ENCODE results near the gene UPK3B.
"Not testable (repeated sequence)": the region's sequence is repeated elsewhere in the genome, so short reads cannot be mapped to it uniquely, and the experiment has no call there.

The UPK3B gene

DNA sequence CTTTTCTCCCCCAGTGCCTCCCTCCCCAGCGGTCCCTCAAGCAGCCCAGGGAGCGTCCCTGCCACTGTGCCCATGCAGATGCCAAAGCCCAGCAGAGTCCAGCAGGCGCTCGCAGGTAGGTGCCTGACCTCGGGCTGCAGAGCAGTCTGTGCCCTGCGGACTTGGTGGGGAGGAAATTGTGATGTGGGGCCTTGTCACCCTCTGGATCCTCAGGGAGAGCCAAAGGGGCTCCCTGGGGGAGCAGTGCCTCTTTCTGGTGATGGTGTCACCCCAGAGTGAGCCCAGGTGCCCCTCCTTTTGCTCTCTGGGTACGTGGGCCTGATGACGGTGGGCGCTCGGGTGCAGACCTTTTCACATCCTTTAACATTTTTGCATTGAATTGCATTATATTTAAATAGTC is 18.2 kb upstream of the UPK3B start:
- not testable (repeated sequence) for DNase-seq (ENCODE audit: low read depth, low spot score)

DNA sequence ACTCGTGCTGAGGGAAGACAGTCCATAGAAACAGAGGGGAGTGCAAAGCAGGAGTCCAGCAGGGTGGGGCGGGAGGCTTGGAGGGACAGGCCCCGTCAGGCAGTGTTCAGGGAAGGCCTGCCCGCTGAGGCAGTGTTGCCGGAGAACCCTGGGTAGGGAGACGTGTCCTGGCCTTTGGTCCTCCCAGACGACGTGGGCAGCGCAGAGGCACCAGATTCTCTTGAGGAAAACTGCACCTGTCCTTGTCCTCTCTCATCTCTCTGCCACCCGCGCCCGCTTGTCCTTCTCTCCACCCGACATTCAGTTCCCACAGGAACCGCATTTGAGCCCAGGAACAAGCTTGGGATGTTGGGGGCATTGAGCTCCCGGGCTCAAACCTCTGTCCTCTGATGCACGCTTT is 14.6 kb upstream of the UPK3B start:
- DNase-seq (ENCODE audit: low read depth, low spot score), result not testable (repeated sequence)

DNA sequence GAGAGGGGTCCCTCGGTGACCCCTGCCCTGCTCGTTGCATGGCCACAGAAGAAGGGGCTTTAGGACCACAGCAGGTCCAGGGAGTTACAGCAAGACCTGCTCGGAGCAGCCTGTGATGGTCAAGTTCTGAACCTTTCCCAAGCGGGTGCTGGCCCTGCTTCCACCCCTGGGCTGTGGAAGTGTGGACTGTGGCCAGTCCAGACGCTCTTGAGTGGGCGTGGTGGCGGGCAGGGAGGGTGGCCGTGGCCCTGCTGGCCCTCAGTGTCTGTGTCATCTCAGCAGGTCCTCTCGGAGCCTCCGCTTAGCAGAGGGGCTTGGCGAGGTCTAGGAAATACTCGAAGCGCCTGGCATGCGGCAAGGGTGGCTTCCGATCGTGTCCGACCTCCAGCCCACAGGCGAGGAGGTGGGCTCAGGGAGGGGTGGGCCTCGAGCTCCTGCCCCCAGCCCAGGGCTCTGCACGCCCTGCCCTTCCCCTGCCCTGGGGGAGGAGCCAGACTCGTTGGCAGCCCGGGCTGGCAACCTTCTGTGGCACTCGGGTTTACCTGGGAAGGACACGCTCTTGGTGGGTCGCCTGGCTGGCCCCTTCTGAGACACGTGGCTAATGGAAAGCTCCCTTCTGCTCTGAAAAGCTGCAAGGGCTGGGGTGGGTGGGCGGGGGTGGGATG is 12.3 kb upstream of the UPK3B start:
- DNase-seq (ENCODE audit: low read depth, low spot score), result not testable (repeated sequence)

DNA sequence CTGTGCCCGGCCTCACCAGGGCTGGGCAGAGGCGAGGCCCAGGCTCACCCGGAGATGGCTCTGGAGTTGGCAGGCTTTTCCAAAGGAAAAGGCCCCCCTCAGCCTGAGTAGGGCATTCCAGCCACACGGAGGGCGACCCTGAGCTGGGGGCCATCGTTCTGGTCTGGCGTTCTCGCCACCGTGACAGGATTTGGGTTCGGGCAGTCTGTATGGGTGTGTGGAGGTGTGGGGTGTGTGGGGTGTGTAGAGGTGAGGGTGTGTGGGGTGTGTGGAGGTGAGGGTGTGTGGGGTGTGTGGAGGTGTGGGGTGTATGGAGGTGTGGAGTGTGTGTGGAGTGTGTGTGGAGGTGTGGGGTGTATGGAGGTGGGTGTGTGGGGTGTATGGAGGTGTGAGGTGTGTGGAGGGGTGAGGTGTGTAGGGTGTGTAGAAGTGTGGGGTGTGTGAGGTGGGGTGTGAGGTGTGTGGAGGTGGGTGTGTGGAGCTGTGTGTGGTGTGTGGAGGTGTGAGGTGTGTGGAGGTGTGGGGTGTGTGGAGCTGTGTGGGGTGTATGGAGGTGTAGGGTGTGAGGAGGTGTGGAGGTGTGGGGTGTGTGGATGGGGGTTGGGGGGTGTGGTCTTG is 11.7 kb upstream of the UPK3B start:
- DNase-seq (ENCODE audit: low read depth, low spot score), result not testable (repeated sequence)

DNA sequence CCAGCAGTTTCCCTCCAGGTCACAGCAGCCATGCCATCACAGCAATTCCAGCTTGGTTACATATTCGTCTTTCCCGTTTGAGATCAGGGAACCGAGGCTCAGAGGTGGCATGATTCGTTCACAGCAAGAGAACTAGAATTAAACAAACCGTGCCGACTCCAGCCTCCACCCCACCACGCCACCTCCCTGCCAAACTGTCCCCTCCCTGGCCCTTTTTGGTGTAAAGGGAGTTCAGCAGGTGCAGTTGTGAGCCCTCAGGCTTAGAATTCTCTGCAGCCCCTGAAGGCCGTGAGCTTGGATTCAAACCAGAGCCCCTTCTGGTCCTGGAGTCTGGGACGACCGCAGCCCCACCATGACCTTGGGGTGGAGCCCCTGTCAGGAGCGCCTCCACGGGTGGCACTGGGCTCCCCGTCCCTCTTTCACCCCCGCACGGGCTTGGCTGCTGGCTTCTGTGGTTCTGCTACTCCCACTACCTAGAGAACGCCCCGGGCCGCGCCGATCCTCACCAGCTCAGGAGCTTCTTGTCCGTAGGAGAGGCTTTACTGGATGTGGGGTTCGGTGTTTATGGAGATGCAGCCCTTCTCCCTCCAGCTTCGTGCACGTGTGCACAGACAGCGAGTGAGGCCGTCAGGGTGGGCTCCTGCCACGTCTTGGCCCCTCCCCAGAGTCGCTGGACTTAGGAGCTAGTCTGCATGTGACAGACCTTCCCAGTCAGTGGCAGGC is 11.0 kb upstream of the UPK3B start:
- DNase-seq (ENCODE audit: low read depth, low spot score), result not testable (repeated sequence)

DNA sequence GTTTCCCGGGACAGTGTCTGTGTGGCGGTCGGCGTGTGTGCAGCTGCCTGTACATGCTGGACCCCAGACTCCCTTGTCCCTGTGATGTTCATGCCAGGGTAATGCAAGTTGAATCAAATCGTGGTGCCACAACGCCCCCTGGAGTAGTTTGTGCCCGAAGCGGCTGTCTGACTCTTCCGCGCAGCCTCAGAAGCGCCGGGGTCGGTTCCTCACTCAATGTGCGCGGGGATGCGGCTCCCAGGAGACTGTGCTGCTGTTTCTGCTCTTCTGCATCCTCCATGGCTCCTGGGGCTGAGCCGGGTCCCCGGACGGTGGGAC is 10.5 kb upstream of the UPK3B start:
- not testable (repeated sequence) for DNase-seq (ENCODE audit: low read depth, low spot score)

DNA sequence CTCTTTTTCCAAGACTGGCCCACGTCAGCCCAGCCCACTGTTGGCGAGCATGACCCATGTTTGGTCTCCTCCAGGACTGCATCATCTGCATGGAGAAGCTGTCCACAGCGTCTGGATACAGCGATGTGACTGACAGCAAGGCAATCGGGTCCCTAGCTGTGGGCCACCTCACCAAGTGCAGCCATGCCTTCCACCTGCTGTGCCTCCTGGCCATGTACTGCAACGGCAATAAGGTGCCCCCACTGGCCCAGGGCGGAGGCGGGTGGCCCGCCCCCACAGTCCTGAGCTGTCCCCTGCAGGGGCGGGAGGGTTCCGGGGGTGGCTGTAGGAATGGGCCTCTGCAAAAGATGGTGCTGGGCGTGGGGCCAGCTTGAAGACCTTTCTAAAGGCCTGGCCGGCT is 8.1 kb upstream of the UPK3B start:
- DNase-seq (ENCODE audit: low read depth, low spot score), result not testable (repeated sequence)

DNA sequence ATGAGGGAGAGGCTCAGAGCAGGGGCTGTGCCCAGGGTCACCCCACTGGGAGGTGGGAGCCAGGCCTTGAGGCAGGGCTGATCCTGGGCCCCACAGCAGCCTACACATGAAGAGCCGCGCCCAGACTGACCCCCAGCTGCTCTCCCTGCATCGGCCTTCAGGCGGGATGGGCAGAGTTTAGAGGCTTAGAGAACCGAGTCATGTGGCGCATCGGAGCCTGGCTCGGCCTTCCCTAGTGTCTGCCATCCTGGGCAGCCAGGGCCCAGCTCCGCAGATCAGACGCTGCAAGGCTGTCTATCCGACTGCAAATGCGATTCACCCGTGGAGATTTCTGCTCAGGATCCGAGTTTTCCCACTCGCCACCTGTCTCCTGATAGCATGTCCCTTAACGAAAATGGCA is 7.5 kb upstream of the UPK3B start:
- DNase-seq (ENCODE audit: low read depth, low spot score), result not testable (repeated sequence)

DNA sequence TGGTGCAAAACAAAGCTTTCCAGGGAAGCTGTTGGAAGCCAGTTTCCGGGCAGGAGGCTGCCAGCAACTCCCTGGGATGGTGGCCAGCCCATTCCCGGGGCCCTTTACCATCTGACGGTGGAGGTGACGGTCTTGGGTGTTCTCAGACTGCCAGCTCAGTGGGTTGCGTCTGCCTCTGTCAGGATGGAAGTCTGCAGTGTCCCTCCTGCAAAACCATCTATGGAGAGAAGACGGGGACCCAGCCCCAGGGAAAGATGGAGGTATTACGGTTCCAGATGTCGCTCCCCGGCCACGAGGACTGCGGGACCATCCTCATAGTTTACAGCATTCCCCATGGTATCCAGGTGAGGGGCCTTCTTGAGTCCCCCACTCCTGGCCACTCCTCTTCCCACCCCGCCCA is 7.1 kb upstream of the UPK3B start:
- not testable (repeated sequence) for DNase-seq (ENCODE audit: low read depth, low spot score)

DNA sequence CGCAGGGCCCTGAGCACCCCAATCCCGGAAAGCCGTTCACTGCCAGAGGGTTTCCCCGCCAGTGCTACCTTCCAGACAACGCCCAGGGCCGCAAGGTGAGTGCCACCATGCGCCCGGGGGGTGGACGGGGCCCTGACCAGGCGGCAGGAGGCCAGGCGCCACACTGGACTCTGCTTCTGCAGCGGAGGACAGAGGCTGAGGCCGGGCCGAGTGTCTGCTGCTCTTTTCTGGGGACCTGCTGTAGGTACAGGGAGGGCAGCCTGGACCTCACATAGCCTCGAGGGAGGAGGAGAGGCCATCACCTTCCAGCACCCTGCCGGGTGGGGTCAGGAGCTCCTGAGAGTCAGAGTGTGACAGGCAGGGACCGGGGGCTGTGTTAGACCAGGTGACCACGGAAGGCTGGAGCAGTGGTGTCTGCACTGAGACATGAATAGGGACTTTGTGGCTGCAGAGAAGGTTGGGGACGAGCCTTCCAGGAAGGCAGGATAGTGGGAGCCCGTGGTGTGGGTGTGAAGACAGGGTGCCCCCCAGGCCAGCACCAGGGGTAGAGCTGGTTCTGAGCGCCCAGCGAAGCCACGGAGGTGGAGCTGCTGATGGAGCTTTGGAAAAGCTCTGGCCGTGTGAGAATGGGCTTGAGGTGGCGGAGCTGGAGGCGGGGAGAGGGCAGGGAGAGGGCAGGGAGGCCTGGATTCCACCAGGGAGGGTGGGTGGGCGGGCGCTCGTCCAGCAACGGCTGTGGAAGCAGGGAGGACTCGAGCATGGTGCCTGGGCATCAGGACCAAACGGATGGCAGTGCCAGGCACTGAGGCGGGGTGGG is 5.8 kb upstream of the UPK3B start:
- DNase-seq (ENCODE audit: low read depth, low spot score), result not testable (repeated sequence)

DNA sequence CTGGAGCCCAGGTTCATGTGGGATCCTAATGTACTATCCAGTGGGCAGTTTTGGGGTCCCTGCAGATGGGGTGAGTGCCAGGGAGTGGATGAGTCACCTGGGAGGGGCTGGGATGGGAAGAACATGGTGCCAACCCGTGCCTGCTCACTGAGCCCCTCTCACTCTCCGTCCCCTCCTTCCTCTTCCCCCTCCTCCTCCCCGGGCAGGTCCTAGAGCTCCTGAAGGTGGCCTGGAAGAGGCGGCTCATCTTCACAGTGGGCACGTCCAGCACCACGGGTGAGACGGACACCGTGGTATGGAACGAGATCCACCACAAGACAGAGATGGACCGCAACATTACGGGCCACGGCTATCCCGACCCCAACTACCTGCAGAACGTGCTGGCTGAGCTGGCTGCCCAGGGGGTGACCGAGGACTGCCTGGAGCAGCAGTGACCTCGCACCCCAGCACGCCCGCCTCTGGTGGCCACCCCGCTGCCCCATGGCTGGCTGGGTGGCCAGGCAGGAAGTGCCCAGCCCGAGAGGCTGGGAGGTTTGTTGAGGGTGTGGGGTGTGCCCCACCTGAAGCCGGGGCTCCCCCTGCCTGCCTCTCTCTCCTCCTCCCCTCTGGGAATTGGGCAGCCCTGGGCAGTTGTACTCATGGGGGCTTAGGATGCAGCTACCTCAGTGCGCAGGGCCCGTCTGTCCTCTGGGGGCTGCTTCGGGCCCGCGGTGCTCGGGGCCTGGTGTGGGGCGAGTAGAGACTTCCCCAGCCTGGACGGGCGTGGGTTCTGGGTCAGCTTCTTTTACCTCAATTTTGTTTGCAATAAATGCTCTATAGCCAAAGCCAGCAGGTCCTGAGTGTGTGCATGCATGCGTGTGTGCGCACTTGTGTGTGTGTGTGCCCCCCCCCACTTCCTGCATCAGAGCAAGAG is 4.9 kb upstream of the UPK3B start:
- no peak for DNase-seq (ENCODE audit: low read depth, low spot score)

DNA sequence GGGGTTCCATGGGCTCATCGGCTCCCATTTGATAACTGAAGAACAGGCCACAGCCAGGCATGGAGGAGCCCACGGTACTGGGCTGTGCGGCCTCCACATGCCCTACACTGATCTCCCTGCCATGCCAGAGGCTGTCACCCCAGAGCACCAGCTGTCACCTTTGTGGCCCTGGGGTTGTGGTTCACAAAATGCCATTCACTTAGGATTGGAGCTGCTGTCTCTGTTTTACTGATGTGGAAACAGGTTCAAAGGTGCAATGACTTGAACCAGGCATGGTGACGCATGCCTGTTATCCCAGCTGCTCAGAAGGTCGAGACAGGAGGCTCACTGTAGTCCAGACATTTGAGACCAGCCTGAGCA is 4.3 kb upstream of the UPK3B start:
- DNase-seq (ENCODE audit: low read depth, low spot score), result no peak

DNA sequence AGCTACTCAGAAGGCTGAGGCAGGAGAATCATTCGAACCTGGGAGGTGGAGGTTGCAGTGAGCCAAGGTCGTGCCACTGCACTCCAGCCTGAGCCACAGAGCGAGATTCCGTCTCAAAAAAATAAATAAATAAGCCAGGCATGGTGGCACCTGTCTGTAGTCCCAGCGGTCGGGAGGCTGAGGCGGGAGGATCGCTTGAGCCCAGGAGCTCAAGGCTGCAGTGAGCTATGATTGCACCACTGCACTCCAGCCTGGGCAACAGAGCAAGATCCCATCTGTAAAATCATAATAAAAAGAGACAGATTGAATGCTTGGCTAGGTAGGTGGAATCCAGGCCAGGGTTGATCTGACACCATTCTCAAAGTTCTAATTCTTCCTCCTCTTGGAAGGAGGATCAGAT is 3.7 kb upstream of the UPK3B start:
- DNase-seq (ENCODE audit: low read depth, low spot score), result not testable (repeated sequence)

DNA sequence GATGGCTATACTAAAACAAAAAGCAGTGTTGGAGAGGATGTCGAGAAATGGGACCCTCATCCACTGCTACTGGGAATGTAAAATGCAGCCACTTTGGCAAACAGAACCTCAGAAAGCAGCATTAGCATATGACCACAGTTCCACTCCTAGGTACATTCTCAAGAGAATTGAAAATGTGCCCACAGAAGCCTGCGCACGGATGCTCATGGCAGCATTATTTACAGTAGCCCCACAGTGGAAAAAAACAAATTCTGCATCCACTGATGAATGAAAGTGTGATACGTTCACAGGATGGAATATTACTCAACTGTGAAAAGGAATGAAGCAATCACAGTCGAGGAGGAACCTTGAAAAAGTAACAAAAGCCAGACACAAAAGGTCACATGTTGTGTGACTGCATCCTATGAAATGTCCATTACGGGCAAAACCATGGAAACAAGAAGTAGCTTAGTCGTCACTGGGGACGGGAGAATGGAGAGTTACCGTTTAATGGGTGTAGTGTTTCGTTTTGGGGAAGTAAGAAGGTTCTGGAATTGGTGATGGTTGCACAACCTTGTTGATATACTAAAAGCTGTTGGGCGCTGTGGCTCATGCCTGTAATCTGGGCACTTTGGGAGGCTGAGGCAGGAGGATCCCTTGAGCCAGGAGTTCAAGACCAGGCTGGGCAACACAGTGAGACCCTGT is 2.5 kb upstream of the UPK3B start:
- no peak for DNase-seq (ENCODE audit: low read depth, low spot score)

DNA sequence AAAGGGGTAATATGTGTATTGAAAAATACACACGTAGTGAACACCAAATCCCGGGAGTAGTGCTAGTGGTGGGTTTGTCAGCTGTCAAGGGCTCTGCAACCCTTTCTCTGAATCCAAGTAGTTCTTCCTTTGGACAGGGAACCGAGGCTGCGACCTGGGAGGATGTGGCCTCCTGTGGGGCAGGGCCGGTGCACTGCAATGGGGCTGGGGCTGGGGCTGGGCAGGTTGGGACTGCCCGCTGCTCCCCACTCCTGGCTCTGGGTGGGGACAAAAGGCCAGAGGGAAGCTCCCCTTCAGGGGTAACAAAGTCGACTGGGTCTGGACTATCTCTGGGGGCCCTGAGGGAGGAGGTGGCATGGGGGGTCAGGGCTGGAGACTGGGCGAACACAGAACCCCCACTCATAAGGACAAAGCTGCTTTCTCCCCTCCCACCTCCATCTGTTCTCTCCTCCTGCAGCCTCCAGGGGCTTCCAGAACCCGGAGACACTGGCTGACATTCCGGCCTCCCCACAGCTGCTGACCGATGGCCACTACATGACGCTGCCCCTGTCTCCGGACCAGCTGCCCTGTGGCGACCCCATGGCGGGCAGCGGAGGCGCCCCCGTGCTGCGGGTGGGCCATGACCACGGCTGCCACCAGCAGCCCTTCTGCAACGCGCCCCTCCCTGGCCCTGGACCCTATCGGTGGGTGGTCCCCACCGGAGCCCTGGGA is 1.0 kb downstream of the UPK3B start:
- DNase-seq (ENCODE audit: low read depth, low spot score), result not testable (repeated sequence)

DNA sequence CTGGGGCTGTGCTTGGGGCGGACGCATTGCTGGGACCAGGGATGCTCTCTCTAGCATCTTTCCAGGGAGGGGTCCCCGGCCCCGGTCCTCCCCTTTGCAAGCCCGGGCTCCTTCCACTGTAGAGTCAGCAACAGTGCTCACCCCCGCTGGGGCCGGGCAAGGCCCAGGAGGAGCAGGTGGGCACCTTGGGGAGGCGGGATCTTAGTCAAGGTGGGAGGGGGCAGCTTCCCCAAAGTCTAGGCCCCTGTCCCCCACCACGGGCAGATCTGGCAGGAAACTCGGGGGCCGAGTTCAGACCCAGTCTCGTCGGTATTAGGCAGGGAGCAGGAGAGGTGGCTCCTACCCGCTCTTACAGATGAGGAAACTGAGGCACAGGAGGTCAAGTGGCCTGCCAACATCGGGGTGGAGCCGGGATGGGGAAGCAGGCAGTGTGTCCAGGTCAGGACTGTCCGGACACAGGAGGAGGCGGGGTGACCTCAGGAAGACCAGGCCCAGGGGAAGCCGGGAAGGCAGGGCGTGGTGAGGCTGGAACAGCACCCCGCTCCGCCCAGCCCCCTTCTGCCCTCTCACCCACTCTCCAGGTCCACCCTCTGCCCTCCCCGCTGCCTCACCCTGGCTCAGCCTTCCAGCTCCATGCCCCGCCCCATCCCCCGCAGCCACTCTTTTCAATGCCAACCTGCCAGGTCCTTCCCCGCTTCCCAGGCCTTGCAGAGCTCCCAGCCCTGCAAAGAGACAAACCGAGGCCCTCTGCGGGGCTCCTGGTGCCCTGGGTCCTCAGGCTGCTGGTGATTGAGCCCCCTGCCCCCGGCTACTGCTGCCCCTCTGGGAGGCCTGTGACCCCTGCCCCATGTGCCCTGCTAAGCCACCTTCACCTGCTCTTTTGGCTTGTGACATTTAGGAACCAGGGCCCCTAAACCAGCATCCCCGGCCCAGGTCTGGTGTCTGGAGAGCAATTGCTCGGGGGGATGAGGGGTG is 1.8 kb downstream of the UPK3B start:
- not testable (repeated sequence) for DNase-seq (ENCODE audit: low read depth, low spot score)

DNA sequence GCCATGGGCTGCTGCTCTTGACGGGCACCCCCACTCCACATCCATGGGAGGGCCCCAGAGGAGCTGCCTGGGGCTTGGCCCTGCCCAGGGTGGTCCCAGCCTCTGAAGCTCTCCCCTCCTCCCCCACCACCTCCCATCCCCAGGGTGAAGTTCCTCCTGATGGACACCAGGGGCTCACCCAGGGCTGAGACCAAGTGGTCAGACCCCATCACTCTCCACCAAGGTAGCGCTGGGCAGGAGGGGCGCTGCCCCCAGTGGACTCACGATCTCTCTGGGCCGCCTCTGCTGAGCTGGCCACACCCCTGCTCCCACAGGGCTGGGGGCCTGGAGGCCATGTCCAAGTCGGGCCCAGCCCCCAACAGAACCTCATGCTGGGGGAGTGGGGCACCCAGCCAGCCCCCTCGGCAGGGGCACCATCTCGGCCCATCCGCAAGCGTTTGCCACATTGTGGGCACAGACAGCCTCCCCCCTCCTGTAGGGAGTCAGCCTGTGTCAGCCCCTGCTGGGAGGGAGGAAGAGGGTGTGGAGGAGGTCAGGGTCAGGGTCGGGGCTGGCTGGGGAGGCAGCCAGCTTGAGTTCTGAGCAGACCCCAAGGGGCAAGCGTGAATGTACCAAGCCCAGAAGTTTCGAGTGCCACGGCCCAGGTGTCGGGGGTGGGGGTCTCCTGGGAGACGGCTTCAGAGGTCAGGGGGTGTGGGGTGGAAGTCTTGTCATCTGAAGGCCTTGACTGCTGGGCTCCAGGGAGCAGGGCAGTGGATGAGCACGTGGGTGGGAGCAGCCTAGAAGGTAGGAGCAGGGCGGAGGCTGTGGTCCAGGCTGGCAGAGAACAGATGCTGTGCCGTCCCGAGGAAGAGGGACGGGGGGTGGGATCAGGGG is 2.8 kb downstream of the UPK3B start:
- peak; percentile 28 for DNase-seq (ENCODE audit: low read depth, low spot score)
